ENCODE data around the gene RNASE7.
A peak's percentile ranks its signal among the peaks of the same experiment; 100 is the strongest.

RNASE7 gene

DNA sequence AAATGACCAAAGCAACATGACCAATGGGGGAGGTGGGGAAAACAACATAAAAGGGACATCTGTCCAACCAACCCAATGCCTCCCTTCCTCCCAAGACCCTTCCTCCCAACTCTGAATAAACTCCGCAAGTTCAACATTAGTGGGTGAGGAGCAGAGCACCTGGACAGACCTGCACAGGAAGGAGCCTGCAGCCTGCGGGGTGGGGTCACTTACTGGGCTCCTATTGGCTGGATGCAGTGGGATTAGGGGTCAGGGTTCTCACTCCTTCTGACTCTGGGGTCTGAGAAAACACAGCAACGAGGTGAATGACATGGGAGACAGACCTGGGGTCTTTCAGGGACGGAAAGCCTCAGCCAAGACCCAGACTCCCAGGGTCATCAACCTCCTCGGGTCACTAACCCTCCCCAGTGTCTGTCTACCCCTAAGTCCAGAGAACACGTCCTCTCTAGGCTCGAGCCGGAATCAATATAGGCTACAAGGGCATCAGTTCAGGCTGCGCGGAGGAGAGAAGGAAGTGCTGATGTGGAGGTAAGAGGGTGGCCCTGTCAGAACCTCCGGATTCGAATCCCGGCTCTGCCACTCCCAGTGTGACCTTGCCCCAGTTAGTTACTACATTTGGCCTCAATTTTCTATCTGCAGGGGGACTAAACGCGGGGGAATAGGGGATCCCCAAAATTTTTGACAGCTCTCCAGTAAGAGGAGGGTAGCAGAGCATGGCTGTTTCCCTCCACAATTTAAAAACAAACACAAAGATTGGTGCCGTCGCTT is 18.2 kb upstream of the RNASE7 start:
- DNase-seq = no peak

DNA sequence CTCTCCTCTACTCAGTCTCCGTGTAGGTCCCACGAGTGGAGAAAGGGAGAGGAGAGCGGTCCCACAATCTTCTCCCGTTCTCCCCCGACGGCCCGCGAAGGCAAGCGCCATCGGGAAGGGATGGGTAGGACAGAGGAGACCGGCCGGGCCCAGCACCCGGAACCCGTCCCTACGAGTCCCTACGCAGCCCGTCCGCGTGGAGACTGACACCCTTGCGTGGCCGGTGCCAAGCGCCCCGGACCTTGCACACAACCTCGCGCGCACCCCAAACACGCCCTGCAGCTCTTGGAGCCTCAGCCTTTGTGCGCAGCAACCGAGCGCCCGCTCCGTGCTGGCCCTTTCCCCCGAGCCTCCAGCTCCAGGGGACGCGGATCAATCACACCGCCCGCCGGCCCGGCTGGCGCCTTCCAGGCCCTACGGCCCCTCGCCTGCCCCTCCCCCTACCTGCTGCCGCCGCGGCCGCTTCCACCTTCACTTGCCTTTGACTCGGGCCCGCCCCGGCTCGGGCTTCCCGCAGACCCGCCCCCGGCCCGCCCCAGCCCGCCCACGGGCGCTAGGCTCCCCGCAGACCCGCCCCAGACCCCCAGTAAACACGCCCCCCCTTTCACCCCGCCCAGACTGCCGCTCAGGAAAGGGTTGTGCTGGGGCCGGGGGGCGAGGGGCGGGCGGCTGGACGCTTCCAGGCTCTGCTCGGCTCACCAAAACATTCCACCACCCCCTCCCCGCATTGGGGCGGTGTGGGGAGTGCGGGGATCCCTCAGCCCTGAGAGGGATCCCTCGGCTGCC is 17.4 kb upstream of the RNASE7 start, which contains the start of gene NDRG2:
Gene NDRG2, minus strand, starts transcription at position 477 of the 786 bp plus-strand sequence. CDS start 1,746 bp downstream, outside the sequence.
- peak; percentile 23 for DNase-seq

DNA sequence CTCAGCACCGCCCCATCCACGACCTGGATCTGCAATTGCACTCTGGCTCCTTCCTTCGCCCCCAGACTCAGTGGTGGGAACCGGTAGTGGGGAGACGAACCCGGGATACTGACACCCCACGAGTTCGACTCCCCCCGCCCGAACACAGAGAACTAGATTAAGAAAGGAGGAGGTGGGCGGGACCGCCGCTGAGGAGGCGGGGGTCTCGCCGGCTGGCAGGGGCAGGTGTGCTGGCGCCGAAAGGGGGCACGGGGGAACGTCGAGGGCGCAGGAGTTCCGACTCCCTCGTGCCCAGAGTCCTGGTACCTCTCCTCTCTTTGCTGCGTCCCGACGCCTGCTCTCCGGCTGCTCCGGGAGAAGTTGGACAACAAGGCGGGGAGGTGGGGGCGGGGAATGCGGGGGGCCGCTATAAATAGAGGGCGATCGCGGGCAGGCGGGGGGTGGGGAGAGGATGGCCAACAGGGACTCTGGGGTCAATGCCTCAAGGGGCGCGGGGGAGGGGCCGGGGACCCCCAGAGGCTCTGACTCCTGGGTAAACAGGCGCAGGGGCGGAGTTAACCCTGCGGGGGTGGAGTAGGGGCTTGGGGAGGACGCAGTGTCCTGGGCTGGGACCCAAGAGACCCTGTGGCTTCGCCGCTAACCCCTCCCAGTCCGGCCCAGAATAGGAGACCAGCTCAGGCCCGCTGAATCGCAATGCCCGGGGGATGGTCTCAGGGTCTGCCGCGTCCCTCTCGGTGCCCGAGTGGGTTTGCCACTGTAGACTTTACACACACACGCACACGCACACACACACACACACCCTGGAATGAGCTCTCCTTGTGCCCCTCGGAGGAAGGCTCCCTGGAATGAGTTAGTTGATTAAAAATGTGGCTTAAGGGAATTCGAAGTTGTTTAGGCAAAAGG is 16.5 kb upstream of the RNASE7 start:
- no peak for DNase-seq

DNA sequence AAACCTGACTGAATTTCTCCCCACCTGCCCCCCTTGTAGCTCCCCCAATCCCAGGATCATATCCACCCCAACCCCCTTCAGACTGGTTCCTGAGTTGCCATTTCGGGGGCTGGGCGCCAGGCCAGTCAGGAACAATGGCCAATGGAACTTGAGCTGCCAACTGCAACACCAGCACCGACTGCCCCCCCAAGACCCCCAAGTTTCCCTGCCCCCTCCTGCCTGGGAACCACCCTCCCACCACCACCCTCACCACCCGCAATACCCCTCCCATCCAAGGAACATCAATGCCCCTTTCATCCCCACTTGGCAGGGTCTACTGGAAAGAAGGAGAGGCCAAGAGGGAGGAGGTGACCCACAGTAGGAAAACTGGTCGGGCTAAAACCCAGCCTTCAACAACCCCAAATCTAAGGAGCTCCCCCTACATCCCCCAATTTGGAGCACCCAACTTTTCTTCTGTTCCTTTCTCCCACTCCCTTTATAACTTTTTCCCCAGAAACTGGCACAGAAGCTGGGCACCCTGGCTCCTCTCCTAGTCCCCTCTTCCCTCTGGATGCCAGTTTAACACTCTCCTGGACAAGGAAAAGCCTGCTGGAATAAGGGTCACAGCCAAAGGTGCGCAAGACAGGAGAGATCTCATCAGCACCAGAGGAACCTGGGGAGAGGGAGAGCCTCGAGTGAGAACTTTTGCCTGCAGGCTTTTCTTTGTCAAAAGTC is 15.7 kb upstream of the RNASE7 start:
- DNase-seq = no peak

GRCh38 chr14:21026988-21027315 is 15.2 kb upstream of the RNASE7 start:
- DNase-seq = no peak

DNA sequence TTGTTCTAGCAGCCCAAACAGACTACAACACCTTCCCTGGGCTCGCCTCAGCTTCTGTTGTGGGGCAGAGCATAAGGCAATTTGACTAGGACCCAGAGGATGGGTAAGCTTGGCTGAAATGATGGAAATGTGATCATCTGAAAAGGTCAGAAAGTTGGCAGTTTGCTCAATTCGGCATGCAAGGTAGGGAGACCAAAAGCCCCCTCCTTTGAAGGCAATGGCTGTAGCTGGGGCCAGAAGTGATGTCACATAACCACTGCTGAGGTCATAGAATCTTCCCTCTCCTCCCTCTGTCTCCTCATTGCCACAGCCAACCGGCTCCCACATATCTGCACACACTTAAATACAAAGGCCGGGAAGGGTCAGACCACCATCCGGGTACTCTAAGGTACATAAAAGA is 12.2 kb upstream of the RNASE7 start, which contains the start of gene TPPP2:
Gene TPPP2, plus strand, starts transcription at position 301 of the 400 bp plus-strand sequence. CDS start 365 bp downstream, outside the sequence.
- DNase-seq = no peak

GRCh38 chr14:21030531-21030930 is 11.6 kb upstream of the RNASE7 start:
- DNase-seq = no peak

DNA sequence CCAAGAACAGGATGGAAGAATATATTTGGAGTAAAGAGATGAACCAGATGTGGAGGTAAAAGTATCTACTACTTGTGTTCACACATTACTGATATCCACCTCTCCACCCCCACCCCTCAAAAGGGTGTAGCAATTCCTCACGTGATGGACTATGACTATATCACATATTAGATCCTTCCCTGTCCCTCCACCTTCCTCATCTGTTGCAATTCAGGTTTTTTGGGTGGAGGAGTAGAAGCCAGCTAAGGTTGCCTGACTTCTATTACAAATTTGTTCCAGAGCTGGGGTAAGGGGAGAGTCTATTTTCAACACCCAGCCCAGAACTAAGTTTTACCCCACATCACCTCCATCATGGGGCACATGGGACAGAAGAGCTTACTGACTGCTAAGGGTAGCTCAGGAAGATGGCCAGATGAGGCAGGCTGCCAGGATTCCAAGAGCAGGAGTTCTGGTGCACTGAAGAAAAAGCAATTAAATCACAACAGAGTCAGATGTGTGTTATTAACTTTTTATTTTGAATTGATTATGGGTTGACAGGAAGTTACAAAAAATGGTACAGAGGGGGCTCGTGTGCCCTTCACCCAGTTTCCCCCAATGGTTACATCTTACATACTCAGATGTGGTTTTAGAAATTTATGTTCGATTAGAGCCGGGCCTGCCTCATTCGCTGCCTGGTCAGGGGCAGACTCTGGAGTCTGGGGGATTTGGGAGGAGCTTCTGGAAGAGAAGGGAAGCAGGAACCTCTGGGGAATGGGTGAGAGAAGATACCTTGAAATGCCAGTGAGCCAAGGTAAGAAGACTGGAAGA is 9.6 kb upstream of the RNASE7 start:
- DNase-seq = no peak

DNA sequence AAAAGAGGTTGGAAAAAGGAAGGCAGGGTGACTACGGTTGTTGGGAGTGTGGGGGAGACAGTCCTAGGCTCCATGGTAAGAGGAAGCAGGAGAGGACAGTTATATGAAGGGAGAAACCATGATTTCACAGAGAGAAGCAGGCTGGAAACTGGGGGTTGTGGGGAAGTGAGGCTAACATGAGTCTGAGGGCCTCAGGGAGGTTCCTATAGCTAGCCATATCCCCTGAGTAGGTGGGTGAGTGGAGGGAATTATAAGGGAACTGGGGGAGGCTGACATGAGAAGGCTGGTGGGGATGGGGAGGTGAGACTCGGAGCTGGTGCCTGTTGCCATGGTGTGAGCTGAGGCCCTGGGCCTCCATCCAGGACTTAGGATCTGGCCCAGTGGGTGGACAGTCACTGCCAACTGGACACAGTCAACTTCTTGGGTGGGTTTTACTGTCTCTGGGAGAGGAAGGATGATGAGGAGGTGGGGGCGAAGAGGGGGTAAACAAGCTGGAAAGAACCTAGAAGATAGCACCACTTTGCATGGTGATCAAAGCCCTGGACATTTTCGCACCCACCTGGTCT is 8.9 kb upstream of the RNASE7 start:
- DNase-seq = no peak

- no peak for DNase-seq
Measured at GRCh38 chr14:21034707-21035106, 7.5 kb upstream of the RNASE7 start, which contains the start of gene RNASE13. TSS of gene RNASE13 (minus strand) at chr14:21034807. CDS start at chr14:21034288, 519 bp downstream.

DNA sequence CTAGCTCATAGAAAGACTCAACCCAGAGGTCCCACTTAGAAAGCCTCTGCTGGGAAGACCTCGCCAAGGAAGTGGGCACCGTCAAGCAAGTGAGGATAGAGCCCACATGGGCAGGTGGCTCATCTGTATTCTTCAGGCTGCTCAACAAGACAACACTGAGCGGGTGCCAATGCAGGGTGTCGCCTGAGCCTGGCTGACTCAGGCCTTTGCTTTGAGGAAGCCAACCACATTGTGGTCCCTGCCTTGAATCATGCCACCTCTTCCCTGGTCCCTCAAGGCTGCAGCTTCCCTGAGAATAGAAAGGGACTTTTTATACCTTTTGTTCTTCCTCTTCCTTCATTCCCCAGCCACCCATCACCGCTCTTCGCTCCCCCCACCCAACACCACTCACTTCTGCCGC is 5.4 kb upstream of the RNASE7 start:
- no peak for DNase-seq

DNA sequence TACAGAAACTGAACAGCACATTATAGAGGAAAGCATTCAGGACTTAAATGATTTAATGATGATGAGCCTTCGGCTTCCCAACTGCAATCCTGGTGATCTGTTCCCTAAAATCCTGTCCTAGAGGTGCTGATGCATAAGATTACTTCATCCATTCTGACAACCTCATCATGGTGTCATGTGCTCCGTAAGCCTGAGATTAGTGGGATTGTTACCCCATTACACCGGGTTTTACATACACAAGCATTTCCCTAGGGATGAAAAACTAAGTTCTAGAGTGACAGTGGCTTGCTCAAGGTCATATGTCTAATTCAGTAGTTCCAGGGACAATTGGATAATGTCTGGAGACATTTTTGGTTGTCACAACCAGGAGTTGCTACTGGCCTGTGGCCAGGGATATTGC is 5.0 kb upstream of the RNASE7 start:
- DNase-seq = no peak

DNA sequence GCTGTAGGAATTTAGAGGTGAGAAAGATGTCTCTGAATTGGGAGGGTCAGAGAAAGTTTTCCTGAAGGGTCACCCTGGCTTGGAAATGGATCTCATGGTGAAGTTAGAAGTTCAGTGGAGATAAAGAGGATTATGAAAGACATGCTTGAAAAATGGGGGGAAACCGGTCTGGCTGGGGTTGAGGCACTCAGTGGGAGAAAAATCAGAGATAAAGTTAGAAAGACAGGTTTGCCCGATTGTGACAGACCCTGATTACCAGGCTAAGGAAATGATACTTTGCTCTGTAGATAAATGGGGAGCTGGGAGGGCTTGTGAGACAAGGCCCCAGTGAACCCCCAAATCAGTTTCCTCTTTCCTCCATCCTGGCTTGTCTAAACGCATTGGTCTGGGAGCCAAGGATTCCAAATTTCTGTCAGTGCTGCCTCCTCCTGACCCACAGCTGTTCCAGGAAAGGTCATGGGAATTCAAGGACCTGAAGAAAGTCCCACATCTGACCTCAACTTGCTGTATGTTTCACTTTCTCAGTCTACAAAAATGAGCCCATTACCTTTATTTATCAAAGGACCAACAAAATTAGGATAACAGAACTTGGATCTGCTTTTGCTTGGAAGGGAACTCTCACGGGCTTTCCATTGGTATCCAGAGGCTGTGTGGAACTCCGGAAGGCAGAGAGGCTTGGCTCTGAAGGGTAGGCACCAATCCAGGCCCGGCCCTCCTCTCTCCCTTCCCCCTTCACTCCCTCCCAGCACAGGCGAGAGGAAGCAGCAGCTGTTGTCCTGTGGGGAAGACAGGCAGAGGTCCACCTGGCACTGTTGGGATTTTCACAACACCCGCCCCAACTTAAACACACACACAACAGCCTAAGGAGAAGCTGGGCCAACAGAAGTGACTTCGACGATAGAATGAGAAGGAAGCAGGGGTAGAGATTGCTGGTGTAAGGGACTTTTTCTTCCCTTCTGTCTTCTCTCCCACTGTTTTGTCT is 3.4 kb upstream of the RNASE7 start:
- DNase-seq = peak; percentile 51

GRCh38 chr14:21039585-21040369 is 2.4 kb upstream of the RNASE7 start:
- DNase-seq = peak; percentile 67

GRCh38 chr14:21040370-21040925 is 1.7 kb upstream of the RNASE7 start:
- no peak for DNase-seq

DNA sequence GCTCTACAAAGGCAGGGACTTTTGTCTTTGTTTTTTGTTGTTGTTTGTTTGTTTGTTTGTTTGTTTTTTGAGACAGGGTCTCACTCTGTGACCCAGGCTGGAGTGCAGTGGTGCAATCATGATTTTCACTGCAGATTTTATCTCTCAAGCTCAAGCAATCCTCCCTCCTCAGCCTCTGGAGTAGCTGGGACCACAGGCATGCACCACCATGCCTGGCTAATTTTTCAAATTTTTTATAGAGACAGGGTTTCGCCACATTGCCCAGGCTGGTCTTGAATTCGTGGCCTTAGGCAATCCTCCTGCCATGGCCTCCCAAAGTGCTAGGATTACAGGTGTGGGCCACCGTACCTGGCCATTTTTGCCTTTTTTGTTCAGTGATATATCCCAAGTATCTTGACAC is 1.2 kb upstream of the RNASE7 start:
- DNase-seq = peak; percentile 25

DNA sequence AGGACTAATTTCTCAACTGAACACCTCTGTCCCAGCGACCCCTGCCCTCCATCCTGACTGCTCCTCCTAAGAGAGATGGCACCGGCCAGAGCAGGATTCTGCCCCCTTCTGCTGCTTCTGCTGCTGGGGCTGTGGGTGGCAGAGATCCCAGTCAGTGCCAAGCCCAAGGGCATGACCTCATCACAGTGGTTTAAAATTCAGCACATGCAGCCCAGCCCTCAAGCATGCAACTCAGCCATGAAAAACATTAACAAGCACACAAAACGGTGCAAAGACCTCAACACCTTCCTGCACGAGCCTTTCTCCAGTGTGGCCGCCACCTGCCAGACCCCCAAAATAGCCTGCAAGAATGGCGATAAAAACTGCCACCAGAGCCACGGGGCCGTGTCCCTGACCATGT is 756 bp downstream of the RNASE7 start:
- DNase-seq = no peak

- DNase-seq = no peak
Measured at GRCh38 chr14:21043387-21043973, 1.3 kb downstream of the RNASE7 start.
